GM04504 (cell line): ENCODE measurements around the gene ZSCAN1.

Source experiments
- DNase-seq: peaks from one replicate; pipeline ENCODE4 v3.0.0-alpha.2; 2012; ENCODE audit warnings: low read depth

The ZSCAN1 gene

GRCh38 chr19:58040751-58041525 lies 7.1 kb downstream of the ZSCAN1 start:
- no peak for DNase-seq

GRCh38 chr19:58042495-58043340 lies 8.9 kb downstream of the ZSCAN1 start:
- no peak for DNase-seq

- no peak for DNase-seq
Measured at GRCh38 chr19:58044391-58044790, 10.6 kb downstream of the ZSCAN1 start.

- no peak for DNase-seq
Measured at GRCh38 chr19:58044886-58045285, 11.1 kb downstream of the ZSCAN1 start.

- DNase-seq: no peak
Measured at GRCh38 chr19:58045411-58046050, 11.7 kb downstream of the ZSCAN1 start.

- no peak for DNase-seq
Measured at GRCh38 chr19:58046856-58047255, 13.0 kb downstream of the ZSCAN1 start.

- DNase-seq: no peak
Measured at GRCh38 chr19:58047672-58048071, 13.8 kb downstream of the ZSCAN1 start.

- no peak for DNase-seq
Measured at GRCh38 chr19:58052256-58052655, 18.4 kb downstream of the ZSCAN1 start.

GRCh38 chr19:58053480-58054156 lies 19.8 kb downstream of the ZSCAN1 start:
- no peak for DNase-seq

- no peak for DNase-seq
Measured at GRCh38 chr19:58054901-58055874, 21.4 kb downstream of the ZSCAN1 start.

GRCh38 chr19:58056261-58056660 lies 22.4 kb downstream of the ZSCAN1 start:
- no peak for DNase-seq

- no peak for DNase-seq
Measured at GRCh38 chr19:58056861-58057260, 23.0 kb downstream of the ZSCAN1 start.

- DNase-seq: no peak
Measured at GRCh38 chr19:58058467-58058866, 24.6 kb downstream of the ZSCAN1 start.

- peak; percentile 56 for DNase-seq
Measured at GRCh38 chr19:58059003-58059670, 25.3 kb downstream of the ZSCAN1 start, which contains the start of gene ZNF135. Gene ZNF135 (plus strand): TSS chr19:58059282. CDS start chr19:58060003, 721 bp downstream.

GRCh38 chr19:58059671-58060078 lies 25.9 kb downstream of the ZSCAN1 start:
- no peak for DNase-seq

GRCh38 chr19:58060231-58060630 lies 26.4 kb downstream of the ZSCAN1 start:
- no peak for DNase-seq

- DNase-seq: no peak
Measured at GRCh38 chr19:58063712-58064111, 29.9 kb downstream of the ZSCAN1 start.

GRCh38 chr19:58067240-58067912 lies 33.6 kb downstream of the ZSCAN1 start:
- no peak for DNase-seq

- DNase-seq: no peak
Measured at GRCh38 chr19:58079792-58080191, 46.0 kb downstream of the ZSCAN1 start.

GRCh38 chr19:58083021-58083420 lies 49.2 kb downstream of the ZSCAN1 start:
- DNase-seq: no peak
